Measurements from ENCODE around the gene DNM3.

Gene DNM3

DNA sequence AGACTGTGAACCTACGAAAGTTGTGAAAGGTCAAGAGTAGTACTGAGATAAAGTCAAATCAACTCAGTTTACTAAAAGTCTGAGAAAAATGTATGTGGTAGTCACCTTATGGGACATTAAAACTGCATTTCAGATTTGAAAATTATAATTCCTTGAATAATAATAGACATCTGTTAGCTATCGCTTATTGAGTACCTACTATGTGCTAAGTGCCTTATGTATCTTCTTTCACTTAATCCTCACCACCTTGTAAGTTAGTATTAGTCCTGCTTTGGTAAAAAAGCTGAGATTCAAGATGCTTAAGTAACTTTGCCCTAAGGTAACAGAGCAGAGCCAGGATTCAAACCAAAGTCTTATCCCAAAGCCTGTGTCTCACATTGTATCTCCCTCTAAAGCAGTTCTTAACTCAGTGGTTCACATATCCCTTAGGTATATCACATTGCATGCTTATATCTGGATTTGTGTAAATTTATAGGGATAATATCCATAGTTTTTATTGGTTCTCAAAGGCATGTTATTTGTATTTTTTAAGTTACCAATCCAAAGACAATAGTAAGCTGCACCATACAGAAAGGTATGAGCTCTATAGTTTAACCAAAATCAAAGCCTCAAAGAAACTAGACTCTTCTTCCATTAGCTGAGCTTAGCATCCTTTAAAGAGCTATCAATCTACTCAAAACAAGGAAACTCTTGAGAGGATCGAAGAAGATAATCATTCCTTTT is 601.7 kb downstream of the DNM3 start:
- ATAC-seq, result no peak

GRCh38 chr1:172443666-172444453 is 602.6 kb downstream of the DNM3 start, which contains the start of gene PIGC:
Gene PIGC (minus strand): TSS chr1:172444069. CDS start chr1:172442622, 1,447 bp downstream.
- ATAC-seq, result peak; percentile 99

DNA sequence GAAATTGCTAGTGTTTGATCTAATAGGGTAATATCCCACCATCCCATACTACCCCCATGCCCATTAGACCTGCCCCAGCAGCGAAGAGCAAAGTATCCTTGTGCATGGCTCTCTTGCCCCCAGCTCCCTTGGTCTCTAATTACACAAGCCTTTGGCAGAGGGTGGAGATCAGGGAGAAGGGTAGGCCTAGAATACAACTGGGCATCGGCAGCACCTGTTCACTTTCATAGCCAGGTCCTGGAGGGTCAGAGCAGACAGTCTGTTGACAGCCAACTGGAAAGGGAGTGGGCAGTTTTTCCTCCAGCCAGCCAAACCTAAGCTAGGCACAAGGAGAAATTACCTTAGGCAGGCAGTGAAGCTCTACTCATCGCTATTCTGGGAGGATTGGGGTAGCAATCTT is 605.2 kb downstream of the DNM3 start:
- ATAC-seq, result no peak

DNA sequence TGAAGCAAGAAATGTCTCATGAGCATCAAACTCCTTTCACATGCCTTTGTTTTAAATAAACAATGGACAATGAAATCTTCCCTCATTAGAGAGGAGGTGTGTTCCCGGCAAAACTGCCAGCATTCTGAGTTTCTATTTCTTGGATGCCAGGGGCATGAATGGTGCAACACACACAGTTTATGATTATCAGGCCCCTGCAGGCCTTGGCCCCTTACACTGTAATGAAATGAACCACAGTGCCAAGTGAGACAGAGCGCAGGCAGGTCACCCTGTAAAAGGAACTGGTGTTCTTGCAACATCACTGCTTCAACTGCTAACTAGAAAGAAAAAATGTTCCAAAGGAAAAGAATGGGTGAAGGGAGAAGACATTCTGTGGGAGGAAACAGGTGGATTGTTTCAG is 606.3 kb downstream of the DNM3 start:
- ATAC-seq, result no peak

- ATAC-seq, result peak; percentile 33 to 60
Observed at GRCh38 chr1:172448995-172449584, 607.8 kb downstream of the DNM3 start.

- peak; percentile 58 to 62 for ATAC-seq
Observed at GRCh38 chr1:172449585-172450523, 608.6 kb downstream of the DNM3 start.

DNA sequence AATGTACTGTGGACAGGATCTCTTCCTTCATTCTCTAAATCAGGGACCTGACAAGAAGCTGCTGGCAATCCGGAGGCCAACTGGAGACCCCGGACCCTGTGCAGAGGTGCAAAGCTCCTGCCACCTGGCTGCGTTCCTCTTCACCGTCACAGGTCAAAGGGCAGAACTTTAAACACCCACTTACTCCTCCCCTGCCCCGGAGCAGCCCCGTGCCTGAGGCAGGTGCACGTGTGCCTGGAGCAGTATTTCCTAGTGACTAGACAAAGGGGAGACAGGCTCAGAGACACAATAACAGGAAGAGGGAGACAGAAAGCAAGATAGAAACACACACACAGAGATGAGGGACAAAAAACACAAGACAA is 609.2 kb downstream of the DNM3 start:
- ATAC-seq, result no peak

- peak; percentile 42 to 68 for ATAC-seq
Observed at GRCh38 chr1:172451002-172451443, 609.7 kb downstream of the DNM3 start.

DNA sequence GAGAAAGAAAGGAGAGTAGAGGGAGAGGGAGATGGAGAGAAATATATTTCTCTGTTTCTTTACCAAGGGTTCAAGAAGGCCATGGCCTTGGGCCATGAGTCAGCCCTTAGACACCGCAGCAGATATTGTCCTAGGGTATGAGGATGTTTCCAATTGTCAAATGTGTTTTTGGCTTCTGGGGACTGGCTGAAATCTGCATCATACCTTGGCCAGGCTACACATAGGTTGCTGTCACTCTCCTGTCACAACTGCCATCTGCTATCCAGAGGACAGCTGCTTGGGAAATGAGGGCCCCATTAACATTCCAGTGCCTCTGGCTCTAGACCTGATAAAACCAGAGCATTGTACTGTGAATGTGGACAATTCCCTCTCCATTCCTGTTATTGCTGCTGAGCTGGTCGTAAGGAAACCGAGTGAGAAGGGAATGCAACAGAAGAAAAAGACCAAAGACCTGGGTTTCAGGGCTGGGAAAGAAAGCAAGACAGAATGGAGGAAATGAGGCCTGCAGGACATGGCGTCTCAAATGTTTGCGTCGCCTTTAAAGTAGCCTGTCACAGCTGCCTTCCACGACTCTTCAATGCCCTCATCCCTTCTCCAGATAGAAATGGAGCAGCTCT is 611.3 kb downstream of the DNM3 start:
- no peak for ATAC-seq

DNA sequence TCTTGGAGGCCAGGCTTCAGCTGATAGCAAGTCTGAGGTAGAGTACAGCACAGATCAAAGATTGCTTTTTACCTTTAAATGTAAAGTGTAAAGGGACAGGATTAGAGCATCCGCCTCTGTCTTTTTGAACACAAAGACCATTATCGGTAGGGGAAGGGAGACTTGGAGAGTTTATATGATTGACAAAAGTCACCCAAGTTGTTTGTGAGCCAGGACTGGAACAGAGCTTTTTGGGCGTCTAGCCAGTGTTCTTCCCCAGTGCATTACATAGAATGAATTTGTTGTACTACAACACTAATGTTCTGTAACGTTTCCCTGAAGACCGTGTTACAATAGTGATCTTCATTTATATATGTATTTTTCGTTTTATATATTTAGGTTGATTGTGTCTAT is 611.9 kb downstream of the DNM3 start:
- no peak for ATAC-seq

GRCh38 chr1:172453607-172454006 is 612.3 kb downstream of the DNM3 start:
- ATAC-seq, result no peak

DNA sequence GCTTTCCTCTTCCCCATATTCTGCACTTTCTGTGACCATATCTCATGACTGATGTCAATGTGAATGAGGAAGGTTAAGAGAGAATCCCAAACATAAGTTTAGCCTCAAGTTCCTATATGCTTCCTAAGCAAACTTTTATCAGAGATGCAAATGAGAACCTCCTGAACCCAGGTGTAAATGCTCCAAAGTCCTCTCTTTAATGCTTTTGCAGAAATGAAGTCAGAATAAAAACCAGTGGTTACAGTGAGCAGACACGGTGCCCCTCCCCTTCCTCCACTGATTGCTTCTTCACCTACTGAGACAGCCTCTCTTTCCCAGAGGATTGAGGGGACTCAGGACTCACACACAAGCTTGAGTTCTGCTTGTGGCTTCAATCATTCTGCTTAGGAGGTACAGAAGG is 614.2 kb downstream of the DNM3 start:
- no peak for ATAC-seq

DNA sequence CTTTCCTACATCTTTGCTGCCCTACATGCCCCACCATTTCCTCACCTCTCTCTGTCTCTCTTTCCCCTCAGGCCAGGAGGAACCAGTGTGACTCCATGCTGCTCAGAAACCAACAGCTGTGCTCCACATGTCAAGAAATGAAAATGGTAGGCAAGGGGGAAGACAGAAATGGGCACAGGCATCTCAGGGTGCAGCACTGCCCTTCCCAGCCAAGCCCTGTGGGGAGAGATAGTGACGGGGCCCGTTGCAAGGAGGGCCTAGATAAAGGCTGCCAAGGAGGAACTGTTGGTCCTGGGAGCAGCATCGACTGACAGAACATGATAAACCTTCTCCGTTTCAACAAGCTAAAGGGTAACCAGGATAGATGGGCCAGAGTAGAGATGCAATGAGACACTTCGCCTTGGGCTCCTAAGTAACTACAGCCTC is 615.1 kb downstream of the DNM3 start:
- no peak for ATAC-seq

DNA sequence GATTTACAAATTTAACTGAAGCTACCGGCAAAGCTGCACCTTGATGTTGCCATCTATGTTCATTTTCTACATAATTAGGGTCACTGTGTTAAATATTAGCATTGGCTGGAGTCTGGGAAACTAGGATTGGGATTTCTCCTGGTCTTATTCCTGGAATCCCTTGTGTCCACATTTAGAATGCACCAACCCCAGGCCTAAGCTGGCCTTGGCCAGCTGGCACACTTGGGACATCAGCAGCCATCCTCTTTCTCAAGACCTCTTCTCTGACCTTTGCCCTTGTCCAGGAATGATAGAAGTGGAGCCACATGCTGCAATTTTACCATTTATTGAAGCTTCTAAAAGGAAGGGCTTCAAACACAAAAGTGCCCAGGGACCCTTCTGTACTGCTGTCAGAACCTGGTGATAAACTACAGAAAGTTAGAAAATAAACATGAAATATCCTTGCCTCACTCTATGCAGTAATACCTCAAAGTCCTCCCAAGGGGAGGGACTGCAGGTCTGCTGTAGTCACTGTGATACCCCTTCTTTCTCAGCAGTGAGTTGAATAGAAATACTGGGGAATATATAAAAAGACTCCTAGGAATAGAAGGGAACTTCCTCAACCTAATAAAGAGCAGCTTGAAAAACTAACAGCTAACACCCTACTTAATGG is 616.3 kb downstream of the DNM3 start:
- no peak for ATAC-seq

DNA sequence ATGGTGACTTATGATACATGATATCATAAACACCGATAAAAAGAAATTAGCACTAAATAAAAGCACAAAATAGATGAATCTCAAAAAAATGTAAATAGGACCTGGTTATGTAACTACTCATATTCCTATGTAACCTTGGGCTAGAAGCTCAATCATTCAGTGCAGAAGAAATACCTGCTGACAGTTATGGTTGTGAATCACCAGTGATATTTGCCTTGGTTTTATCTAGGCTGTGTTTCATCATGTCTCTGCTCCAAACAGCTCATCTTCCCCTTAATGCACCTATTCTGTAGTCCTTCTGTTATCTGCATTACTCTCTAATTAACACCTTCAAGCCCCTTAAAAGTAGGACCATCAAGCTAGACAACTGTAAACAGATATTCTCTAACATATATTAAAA is 618.9 kb downstream of the DNM3 start:
- peak in 1 of 2 donors; percentile 20 for ATAC-seq

DNA sequence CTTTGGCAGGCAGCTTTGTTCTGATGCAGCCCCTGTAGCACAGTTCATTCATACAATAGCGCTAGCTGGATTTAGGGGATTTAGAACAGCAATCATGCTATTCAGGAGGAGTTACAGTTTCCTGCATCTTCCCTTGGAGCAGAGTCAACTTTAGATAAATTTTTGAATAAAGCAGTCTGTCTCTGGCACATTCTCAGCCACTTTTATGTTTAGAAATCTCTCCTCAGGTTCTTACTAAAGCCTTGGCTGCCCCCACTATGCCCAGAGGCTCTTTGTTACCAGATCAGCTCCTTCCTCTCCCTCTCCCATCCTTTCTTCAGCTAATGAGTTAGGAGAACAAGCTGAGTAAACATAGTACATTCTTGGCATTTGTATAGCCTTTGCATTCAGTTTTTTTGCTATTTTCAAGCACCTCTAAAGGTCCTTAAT is 619.6 kb downstream of the DNM3 start:
- no peak for ATAC-seq
